ENCODE results near the gene RAD50.
A peak's percentile ranks its signal among the peaks of the same experiment; 100 is the strongest.
"Not testable (repeated sequence)": the region's sequence is repeated elsewhere in the genome, so short reads cannot be mapped to it uniquely, and the experiment has no call there.

RAD50 gene

DNA sequence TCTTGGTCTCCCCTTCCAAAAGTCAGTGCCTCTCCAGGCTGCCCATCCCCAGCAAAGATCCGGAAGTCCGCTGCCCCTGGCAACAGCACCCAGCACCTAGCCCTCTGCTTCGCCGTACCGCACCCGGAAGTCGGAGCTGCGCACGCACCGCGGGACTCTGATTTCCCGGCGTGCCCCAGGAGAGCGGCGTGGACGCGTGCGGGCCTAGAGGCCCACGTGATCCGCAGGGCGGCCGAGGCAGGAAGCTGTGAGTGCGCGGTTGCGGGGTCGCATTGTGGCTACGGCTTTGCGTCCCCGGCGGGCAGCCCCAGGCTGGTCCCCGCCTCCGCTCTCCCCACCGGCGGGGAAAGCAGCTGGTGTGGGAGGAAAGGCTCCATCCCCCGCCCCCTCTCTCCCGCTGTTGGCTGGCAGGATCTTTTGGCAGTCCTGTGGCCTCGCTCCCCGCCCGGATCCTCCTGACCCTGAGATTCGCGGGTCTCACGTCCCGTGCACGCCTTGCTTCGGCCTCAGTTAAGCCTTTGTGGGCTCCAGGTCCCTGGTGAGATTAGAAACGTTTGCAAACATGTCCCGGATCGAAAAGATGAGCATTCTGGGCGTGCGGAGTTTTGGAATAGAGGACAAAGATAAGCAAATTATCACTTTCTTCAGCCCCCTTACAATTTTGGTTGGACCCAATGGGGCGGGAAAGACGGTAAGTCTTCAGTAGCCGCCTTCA is at the start of gene RAD50:
Gene RAD50, plus strand, starts transcription at position 215 of the 715 bp plus-strand sequence. Its CDS starts 348 bp downstream, at position 563.
- DNase-seq = peak; percentile 45

DNA sequence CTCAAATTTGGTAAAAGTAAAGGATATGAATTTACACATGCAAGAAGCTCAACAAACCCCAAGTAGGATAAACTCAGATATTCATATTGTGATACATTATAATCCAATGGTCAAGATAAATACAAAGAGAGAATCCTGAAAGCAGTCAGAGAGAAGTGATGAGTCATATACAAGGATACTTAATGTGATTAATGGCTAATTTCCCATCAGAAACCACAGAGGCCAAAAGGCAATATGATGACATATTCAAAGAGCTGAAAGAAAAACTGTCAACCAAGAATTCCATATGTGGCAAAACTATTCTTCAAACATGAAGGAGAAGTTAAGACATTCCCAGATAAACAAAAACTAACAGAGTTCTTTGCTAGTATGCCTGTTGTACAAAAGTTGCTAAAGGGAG is 46.7 kb upstream of the RAD50 start:
- DNase-seq = no peak

DNA sequence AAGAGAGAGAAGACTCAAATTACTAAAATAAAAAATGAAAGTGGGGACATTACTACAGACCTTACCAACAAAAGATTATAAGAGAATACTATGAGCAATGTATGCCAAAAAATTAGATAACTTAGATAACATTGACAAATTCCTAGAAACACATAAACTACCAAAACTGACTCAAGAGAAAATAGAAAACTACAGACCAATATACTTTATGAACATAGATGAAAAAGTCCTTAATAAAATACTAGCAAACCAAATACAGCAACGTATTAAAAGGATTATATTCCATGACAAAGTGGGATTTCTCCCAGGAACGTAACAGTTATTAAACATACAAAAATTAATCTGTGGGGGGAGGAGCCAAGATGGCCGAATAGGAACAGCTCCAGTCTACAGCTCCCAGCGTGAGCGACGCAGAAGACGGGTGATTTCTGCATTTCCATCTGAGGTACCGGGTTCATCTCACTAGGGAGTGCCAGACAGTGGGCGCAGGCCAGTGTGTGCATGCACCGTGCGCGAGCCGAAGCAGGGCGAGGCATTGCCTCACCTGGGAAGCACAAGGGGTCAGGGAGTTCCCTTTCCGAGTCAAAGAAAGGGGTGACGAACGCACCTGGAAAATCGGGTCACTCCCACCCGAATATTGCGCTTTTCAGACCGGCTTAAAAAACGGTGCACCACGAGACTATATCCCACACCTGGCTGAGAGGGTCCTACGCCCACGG is 43.0 kb upstream of the RAD50 start:
- DNase-seq = not testable (repeated sequence)

DNA sequence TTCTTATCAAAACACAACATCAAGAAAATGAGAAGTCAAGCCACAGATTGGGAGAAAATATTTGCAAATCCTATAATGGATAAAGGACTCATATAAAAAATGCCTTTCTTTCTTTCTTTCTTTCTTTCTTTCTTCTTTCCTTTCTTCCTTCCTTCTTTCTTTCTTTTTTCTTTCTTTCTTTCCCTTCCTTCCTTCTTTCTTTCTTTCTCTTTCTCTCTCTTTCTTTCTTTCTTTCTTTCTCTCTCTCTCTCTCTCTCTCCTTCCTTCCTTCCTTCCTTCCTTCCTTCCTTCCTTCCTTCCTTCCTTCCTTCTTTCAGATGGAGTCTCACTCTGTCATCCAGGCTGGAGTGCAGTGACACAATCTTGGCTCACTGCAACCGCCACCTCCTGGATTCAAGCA is 34.7 kb upstream of the RAD50 start:
- DNase-seq = not testable (repeated sequence)

DNA sequence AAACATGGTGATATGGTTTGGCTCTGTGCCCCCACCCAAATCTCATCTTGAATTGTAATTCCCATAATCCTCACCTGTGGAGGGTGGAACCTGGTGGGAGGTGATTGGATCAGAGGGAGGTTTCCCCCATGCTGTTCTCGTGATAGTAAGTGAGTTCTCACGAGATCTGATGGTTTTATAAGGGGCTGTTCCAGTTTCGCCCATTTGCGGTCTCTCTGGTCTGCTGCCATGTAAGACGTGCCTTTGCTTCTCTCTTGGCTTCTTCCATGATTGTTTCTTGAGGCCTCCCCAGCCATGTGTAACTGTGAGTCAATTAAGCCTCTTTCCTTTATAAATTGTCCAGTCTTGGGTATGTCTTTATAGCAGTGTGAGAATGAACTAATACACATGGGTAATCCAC is 31.9 kb upstream of the RAD50 start:
- not testable (repeated sequence) for DNase-seq

DNA sequence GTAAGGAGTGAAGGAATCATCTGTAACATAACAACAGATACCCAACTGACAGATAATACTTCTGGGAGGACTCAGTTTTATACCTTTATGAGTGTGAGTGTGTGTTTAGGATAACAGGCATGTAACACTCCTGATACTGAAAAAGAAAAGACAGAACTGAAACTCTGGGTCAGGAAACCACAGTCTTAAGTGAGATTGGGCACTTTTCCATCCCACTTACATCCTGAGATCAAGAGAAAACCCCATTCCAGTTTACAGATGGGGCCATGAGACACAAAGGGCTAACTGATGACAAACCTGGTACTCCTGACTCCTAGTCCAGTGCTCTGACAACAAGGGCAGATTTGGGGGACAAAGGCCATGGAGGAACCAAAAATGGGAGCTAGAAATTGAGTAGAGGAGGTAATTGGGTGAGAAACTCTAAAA is 31.5 kb upstream of the RAD50 start:
- DNase-seq = no peak

DNA sequence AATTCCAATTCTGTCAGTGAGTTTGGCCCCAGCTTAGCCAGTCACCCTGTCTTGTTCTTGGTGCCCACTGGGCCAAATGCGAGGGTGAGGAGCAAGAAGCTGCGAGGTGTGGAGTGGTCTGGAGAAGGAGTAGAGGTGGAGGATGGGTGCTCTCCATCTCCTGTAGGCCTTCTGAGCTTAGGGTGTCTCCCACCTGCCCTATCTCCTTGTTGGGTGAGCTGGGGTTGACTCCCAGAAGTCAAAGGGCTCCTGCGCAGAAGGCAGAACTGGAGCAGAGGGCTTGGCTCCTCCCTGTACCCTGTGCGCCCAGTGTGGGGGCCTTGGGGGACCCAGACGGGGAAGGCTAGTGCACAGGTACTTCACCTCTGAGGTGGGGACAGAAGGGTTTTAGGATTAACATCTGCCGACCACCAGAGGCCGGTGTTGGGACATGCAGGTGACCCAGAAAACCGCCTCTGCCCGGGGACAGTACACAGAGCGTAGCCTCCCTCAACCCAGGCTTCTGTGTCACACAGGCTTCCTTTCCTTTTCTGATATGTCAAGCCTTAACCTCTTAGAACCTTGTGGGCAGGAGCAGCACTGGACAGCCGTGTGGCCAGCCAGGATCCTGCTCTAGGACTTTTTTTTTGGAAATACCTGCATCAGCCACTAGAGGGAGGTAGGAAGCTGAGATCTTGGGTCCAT is 30.3 kb upstream of the RAD50 start:
- peak; percentile 14 for DNase-seq

DNA sequence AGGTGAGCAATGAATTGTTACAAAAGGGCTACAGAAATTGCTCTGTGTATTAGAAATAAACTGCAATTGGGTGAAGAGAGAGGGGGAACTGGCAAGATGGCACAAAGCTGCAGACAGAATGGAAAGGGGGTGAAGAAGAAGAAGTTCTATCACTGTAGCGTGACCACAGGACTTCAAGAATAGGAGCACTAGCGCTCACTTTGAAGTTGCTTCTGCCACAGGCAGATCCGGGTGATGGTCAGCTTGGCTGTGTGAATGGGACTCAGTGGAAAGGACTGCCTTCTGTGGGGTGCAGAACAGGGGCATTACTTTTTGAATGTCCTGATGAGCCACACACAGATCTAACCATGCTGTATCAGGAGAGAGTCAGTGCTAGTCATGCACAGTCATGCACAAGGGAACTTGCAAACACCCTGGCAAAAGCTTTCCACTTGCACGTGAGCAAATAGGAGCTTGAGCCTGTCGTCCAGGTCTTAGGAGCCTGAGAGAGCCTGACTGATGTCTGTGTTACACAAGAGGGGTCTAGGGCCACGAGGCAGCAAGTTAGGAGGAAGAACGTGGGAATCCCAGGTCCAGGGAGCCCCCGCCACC is 29.7 kb upstream of the RAD50 start:
- DNase-seq = no peak

DNA sequence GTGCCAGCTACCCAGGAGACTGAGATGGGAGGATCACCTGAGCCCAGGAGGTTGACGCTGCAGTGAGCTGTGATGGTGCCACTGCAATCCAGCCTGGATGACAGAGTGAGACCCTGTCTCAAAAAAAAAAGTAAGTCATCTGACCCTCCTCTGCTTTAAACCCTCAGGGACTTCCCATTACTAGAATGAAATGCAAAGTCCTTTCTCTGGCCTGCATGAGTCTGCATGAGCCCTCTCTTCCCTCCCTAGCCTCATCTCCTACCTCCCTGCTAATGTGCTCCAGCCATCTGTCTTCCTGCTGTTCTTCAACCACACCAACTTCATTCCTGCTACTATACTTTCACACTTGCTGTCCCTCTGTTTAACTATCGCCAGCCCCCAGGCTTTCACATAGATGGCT is 28.8 kb upstream of the RAD50 start:
- no peak for DNase-seq

DNA sequence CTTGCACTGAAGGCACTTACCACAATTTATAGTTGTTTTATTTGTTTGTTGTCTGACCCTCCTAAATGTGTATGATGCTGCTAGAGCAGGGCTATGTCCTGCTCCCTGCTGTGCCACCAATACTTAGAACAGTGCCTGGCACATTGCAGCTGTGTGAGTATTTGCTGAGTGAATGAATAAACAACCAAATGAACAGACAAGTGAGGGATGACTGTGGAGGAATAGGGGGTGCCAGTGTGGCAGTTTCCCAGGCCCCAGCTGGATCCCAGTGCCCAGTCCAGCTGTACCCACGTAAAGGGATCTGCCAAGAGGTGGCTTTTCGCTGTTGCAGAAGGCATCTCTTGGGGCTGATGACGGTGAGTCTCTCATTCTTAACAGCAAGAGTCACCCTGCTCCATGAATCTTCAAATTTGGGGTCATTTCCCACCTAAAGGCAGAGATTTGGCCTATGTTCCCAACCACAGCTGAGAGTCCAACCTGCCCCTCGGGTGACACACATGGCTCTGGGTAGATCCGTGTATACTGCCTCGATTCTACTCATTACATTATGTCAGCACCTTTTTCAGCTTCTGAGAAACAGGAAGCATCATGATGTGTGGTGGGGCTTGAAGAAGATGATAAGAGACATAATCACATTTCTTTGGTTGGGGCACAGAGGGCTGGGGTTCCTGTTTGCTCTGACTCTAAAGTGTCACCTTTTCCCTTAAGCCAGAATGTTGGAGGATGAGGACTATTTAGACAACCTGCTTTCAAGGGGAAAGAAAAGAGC is 27.7 kb upstream of the RAD50 start:
- DNase-seq = no peak

DNA sequence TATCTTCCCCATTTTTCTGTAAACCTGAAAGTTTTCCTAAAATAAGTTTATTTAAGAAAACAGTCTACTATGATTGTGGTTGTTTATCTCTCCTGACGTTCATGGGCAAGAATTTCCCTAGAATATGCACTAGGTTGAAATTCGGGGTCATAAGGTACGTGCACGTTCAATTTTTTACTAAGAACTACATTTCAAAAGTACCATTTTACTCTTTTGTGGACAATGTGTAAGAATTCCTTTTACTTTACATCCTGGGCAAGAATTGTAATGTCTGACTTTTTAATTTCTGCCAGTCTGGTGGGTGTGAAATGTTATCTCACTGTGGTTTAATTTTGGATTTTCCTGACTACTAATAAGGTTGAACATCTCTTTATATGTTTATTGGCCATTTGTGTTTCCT is 25.8 kb upstream of the RAD50 start:
- no peak for DNase-seq

DNA sequence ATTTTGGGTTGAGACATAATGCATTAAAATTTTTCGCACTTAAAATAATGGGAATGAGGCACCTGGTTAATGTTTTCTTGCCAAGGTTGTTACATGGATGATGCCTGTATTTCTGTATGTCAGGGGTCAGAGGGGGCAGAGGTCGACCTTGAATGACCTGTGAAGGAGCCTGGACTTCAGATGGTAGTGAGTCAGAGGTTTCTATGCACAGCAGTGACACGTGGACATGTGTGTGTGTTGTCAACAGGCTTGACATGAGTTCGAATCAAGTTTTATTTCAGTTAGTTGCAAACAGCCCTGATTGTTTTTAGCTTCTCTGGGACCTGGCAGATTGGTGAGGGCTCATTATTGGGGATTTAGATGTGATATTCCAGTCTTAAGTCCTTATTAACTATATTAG is 17.1 kb upstream of the RAD50 start:
- DNase-seq = no peak

DNA sequence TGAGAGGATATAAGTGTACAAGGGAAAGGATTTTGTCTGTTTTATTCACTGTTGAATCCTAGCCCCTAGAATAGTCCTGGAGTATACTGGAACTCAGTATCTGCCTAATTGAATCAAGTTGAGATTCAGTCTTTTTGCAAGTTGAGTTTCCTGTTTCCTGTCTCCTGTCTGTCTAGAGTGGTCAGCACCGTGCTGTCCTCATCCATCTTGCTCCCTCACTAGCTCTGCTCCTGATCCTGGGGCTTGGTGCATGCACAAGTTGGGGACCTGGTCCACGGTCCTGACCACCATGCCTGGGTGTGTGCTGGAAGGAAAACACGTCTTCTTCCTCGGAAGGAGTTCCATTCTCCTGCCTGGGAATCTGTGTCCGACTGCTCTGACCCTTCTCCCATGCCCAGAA is 16.6 kb upstream of the RAD50 start:
- no peak for DNase-seq

DNA sequence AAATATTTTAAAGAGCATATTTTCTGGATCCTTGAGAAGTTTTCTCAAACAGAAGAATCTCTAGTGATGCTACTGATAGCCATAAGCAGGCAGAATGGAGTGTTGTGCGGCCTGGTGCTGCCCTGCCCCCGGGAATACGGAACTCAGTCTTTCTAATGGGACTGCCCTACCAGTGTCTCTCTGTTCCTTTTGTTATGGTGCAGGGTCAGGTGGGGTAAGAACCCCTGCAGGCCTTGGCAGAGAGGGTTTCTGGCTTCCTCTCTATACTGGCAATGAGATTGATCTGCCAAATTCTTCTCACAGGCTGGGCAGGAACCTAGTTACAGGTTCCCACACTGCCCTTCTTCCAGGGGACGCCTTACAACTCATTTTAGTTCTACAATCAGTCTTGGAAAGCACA is 16.0 kb upstream of the RAD50 start:
- no peak for DNase-seq

DNA sequence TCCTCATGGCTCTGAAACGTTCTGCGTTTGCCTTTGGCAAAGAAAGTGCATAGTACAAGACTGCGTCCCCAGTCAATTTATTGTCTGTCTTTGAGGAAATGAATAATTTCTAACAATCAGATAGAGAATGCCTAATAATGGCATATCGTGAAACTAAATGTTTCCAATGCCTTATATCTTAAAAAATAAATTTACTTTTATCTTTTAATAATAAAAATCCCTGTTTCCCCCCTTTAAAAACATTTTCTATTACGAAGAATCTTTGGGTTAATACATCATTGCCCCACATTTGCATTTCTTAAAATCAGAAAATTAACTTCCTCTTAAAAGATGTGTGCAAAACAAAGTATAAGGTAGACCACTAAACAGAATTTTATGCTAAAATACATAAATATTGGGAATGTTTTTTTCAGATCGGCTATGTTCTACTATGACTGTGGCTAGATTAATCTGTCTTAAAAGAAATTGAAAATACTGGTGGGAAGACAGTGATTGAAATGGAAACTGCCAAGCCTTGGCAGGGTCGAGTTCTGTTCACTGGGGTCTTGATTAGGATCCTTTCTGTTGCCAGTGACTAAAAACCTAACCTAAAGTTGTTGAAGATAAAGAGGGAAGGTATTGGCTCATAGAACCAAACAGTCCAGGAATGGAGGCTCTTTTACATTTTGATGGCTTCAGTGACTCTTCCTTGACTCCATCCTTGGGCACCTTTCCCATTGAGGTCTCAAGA is 13.1 kb upstream of the RAD50 start, which contains the start of gene IL5:
Gene IL5, minus strand, starts transcription at position 51 of the 730 bp plus-strand sequence. Its CDS starts 44 bp downstream, at position 7.
- DNase-seq = no peak

DNA sequence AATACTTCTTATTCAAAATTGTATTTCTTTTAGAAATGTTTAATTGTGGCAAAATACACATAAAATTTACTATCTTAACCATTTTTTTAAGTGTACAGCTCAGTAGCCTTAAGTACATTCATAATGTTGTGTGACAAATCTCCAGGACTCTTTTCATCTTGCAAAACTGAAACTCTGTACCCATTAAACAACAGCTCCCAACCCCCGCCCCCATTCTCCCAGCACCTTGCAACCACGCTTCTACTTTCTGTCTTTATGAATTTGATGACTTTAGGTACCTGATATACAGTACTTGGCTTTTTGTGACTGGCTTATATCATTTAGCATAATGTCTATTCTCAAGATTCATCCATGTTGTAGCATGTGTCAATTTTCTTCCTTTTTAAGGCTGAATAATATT is 10.7 kb upstream of the RAD50 start:
- DNase-seq = no peak

DNA sequence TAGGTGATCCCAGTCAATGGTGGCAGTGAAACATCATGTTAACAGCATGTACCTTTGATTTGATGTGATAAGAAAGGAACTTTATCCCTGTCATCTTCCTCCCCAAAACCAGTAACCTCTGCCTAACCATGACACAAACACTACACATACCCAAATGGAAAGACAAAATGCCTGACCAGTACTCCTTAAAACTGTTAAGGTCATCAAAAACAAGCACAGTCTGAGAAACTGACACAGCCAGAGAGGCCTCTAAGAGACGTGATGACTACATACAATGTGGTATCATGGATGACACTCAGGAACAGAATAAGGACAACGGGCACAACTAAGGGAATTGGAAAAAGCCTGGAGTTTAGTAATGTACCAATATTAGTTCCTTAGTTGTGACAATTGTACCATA is 9.5 kb upstream of the RAD50 start:
- no peak for DNase-seq

DNA sequence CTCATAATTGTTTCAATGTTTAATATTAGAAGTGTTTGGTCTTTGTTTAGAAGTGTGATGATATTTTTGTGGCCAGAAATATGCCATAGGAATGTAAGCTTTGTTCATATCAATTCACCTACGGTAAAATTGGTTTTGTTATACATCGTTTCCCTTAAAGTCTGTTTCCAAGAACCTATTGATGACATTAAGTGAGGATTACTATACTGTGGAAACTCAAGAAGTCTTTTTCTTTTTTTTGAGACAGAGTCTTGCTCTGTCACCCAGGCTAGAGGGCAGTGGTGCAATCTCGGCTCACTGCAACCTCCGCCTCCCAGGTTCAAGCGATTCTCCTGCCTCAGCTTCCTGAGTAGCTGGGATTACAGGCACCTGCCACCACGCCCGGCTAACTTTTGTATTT is 7.9 kb upstream of the RAD50 start:
- DNase-seq = not testable (repeated sequence)

DNA sequence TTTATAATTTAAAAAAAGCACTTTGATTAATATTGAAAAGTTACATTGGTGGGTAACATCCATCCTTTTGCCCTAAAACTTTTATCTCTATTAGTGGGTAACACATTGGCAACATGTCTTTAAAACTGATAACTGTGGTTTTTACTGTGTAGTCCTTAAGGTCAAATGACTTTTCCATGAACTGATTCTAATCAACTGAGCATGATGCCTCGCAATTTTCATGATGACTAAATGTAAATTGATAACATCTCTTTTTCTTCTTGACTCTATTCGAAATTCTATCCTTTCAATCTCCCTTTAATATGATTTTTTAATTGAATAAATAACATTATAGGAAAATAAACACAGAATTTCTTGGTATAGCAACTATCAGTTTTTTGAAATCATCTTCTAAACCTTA is 7.2 kb upstream of the RAD50 start:
- DNase-seq = no peak

DNA sequence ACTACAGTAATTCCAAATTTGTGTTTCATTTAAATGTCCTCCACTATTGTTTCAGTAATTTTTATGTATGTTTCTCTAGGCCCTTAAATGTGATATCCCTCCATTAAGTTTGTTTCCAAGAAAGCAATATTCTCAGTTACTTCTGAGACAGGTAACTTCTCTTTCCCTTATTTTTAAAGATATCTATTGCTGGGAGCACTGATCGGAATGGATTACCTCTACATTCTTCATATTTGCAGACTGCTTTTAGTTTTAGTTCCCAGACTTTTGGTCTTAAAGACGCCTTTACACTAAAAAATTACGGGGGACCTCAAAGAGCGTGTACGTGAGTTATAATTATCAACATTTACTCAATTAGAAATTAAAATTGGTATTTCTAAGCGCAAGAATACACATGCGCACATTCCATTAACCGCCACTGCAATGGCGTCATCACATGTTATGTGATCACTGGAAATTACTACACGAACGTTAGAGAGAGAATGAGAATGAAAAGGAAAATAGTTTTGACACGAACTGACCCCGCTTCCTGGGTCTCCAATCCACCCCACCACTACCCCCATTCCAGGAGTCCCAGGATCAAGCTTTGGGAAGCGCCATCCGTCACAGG is 519 bp upstream of the RAD50 start:
- no peak for DNase-seq

DNA sequence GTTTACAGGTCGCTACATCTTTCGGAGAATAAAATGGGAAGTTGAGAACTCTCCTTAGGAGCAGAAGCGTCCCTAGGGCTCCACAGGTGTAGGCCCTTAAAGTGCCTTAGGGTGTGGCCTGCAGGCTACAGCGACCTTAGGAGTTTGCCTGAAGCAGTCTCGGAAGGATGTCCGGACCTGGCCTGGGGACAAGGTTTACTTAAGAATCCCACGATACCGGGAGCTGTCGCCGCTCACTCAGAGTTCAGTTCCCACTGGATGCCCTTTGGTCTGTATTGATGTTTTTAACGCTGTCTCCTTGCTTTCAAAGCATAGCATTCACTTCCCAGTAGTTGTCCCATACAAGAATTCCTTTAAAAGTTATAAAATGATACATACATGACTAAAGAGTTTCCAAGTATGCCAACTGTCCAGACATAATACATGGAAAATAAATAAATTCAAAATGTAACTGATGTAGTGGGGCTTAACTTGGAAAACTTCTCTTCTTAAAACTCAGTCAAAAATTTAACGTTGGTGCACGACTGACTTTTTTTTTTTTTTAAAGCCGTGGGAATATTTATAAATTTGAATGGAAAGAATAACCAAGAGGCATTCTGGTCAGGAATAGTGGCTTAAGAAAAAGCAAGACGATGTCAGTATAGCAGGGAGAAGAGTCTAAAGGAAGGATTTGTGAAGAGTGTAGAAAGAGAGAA is 848 bp downstream of the RAD50 start:
- no peak for DNase-seq

Data from NCI-H2107 (cell line).